HepG2 (cell line): ENCODE data around the gene DSTN. TPM values are rescaled to one million over a fixed set of nuclear protein-coding genes. Genes with fewer than 3 reads are reported as not detected.

Experiments
- ATAC-seq: fragments of 200-7000 bp; cut with Tn5 transposase; 3 replicates; pipeline ENCODE4 v1.9.1; 2020; ENCODE audit warnings: mild to moderate bottlenecking, moderate library complexity
- BruUV-seq: library from RNA; stranded (reverse); fragments of 400-500 nt; replicated peaks from 2 replicates; lab custom pipeline; 2021; lab: Mats Ljungman, UMichigan
- CTCF ChIA-PET: fragments of 300-600 bp; formaldehyde crosslinking; extraction: SDS; loops from one replicate; lab custom pipeline; 2021; ENCODE audit warnings: low total read pairs, inconsistent platforms, low intra/inter-chr PET ratio; lab: Yijun Ruan, JAX
- POLR2A ChIA-PET: fragments of 350-600 bp; sonication (Branson Sonifier 250); formaldehyde crosslinking; loops from one replicate; lab custom pipeline; 2020; ENCODE audit warnings: antibody characterized with exemption, inconsistent platforms; lab: Yijun Ruan, JAX
- DNase-seq: peaks from one replicate; pipeline ENCODE4 v3.0.0-alpha.2; 2015; ENCODE audit warnings: low spot score
- FAIRE-seq: peaks from 3 replicates; lab custom pipeline; 2011; peaks lifted over from hg19 to GRCh38; lab: Jason Lieb, UNC
- H2AFZ ChIP-seq: one replicate; pipeline ENCODE4 v1.6.1; 2011; ENCODE audit warnings: low read length, inconsistent platforms
- H3K27ac ChIP-seq: fragments of 300-600 bp; 3 replicates; pipeline ENCODE4 v1.8.0; 2011; ENCODE audit warnings: mixed run types, mild to moderate bottlenecking, mixed read lengths, low read length, inconsistent platforms; ENCODE audit not compliant: insufficient read depth; ENCODE audit errors: extremely low read length
- H3K27me3 ChIP-seq, 2 experiments: fragments of 200-600 bp in 1 of 2; 2 replicates in 1 of 2; 3 replicates in 1 of 2; pipeline versions ENCODE4 v1.6.0 to v1.8.0; 2011; ENCODE audit warnings: low read length in 2 of 2, mild to moderate bottlenecking in 2 of 2, moderate library complexity in 2 of 2, inconsistent platforms in 1 of 2; ENCODE audit not compliant: insufficient read depth in 2 of 2, control insufficient read depth in 1 of 2
- H3K36me3 ChIP-seq, 2 experiments: fragments of 200-600 bp in 1 of 2; replicated peaks in 1 of 2; 2 replicates in 1 of 2; 3 replicates in 1 of 2; pipeline versions ENCODE4 v1.5.1 to v1.8.0; 2011; ENCODE audit warnings: low read length in 2 of 2, inconsistent platforms in 1 of 2; ENCODE audit not compliant: insufficient read depth in 2 of 2, control insufficient read depth in 1 of 2
- H3K4me1 ChIP-seq: 2 replicates; pipeline ENCODE4 v1.5.1; 2012; ENCODE audit warnings: low read length, inconsistent platforms; ENCODE audit not compliant: insufficient read depth
- H3K4me2 ChIP-seq: 2 replicates; pipeline ENCODE4 v1.6.0; 2011; ENCODE audit warnings: low read depth, low read length, inconsistent platforms
- H3K4me3 ChIP-seq, 3 experiments: fragments of 200-600 bp in 1 of 3; sonication (generic), shearing (Covaris generic) in 1 of 3; replicated peaks in 1 of 3; 2 replicates each; pipeline ENCODE4 v1.5.1; 2011 to 2016; ENCODE audit warnings: low read length in 3 of 3, inconsistent platforms in 2 of 3, low read depth in 2 of 3, mild to moderate bottlenecking in 2 of 3, control low read depth in 1 of 3, mixed read lengths in 1 of 3; ENCODE audit not compliant: insufficient read depth in 1 of 3
- H3K79me2 ChIP-seq: one replicate; pipeline ENCODE4 v1.6.1; 2011; ENCODE audit warnings: low read length, inconsistent platforms; ENCODE audit not compliant: insufficient read depth
- H3K9ac ChIP-seq: 2 replicates; pipeline ENCODE4 v1.6.0; 2011; ENCODE audit warnings: mild to moderate bottlenecking, low read depth, low read length, inconsistent platforms; ENCODE audit not compliant: insufficient read depth
- H3K9me3 ChIP-seq: 2 replicates; pipeline ENCODE4 v1.5.1; 2012; ENCODE audit warnings: mild to moderate bottlenecking, low read length
- H4K20me1 ChIP-seq: 2 replicates; pipeline ENCODE4 v1.6.0; 2011; ENCODE audit warnings: inconsistent platforms, mild to moderate bottlenecking, low read length, moderate library complexity; ENCODE audit not compliant: insufficient read depth
- ISX ChIP-seq: sonication (generic); formaldehyde crosslinking; conservative IDR thresholded peaks from 2 replicates; pipeline ENCODE4 v1.5.0; 2020; ENCODE audit warnings: missing genetic modification reagents
- MTA3 ChIP-seq: sonication (generic); formaldehyde crosslinking; IDR thresholded peaks from 2 replicates; pipeline ENCODE4 v1.4.0; 2020; ENCODE audit warnings: missing genetic modification reagents
- PHF8 ChIP-seq: sonication (generic); formaldehyde crosslinking; IDR thresholded peaks from 2 replicates; pipeline ENCODE4 v1.5.0; 2020; ENCODE audit warnings: missing genetic modification reagents
- REPIN1 ChIP-seq: sonication (generic); formaldehyde crosslinking; IDR thresholded peaks from 2 replicates; pipeline ENCODE4 v1.8.0; 2022; ENCODE audit warnings: missing genetic modification reagents, low read depth, mild to moderate bottlenecking, borderline replicate concordance
- ZBTB3 ChIP-seq: sonication (generic); formaldehyde crosslinking; IDR thresholded peaks from 2 replicates; pipeline ENCODE4 v1.4.0; 2020; ENCODE audit warnings: low read depth, mild to moderate bottlenecking, moderate library complexity, missing genetic modification reagents, borderline replicate concordance
- ZNF34 ChIP-seq: sonication (generic); formaldehyde crosslinking; IDR thresholded peaks from 2 replicates; pipeline ENCODE4 v1.4.0; 2020; ENCODE audit warnings: mild to moderate bottlenecking, missing genetic modification reagents, borderline replicate concordance
- ZNF550 ChIP-seq: sonication (generic); formaldehyde crosslinking; IDR thresholded peaks from 2 replicates; pipeline ENCODE4 v1.4.0; 2020; ENCODE audit warnings: mild to moderate bottlenecking, missing genetic modification reagents, borderline replicate concordance
- ZNF614 ChIP-seq: IDR thresholded peaks from 2 replicates; pipeline ENCODE4 v1.6.1; 2018; ENCODE audit warnings: missing biosample characterization, missing genetic modification reagents, inconsistent platforms, borderline replicate concordance
- ZNF7 ChIP-seq: IDR thresholded peaks from 2 replicates; pipeline ENCODE4 v1.6.1; 2016; ENCODE audit warnings: missing biosample characterization, missing genetic modification reagents
- ZNF775 ChIP-seq: sonication (generic); formaldehyde crosslinking; IDR thresholded peaks from 2 replicates; pipeline ENCODE4 v1.4.0; 2020; ENCODE audit warnings: missing genetic modification reagents, mild to moderate bottlenecking, moderate library complexity, borderline replicate concordance
- ZNF788 ChIP-seq: sonication (generic); formaldehyde crosslinking; IDR thresholded peaks from 2 replicates; pipeline ENCODE4 v1.5.0; 2020; ENCODE audit warnings: mild to moderate bottlenecking, missing genetic modification reagents, borderline replicate concordance
- ZSCAN30 ChIP-seq: sonication (generic); formaldehyde crosslinking; IDR thresholded peaks from 2 replicates; pipeline ENCODE4 v1.5.0; 2020; ENCODE audit warnings: mild to moderate bottlenecking, missing genetic modification reagents
- WGBS: methylation state at CpG from one replicate; pipeline ENCODE4 v1.1.6; 2017; ENCODE audit warnings: low lambda C conversion rate; 5-methylcytosine and 5-hydroxymethylcytosine counted together
- in situ Hi-C: cut with HindIII; loops from 2 replicates; pipeline ENCODE4 v1.10.0; 2017; ENCODE audit warnings: low pct_unique_long_range_greater_than_20kb; ENCODE audit not compliant: extremely low pct_ligation_motif_present
- intact Hi-C: fragments of 100-400 bp; cut with micrococcal nuclease; formaldehyde crosslinking; loops from one replicate; pipeline ENCODE4 v1.10.0; 2022; ENCODE audit not compliant: unreplicated experiment
- polyA plus RNA-seq, 8 experiments: library from polyadenylated mRNA; depleted of rRNA in 3 of 8; stranded (reverse) in 7 of 8; unstranded in 1 of 8; fragments of >200 nt; fragmentation: Illumina TruSeq in 4 of 8; extraction: Trizol in 4 of 8; gene quantifications; 2 replicates each; pipeline versions ENCODE4 v1.2.1 to v1.2.3, GENCODE V29; 2011 to 2016; ENCODE audit warnings: low read depth in 4 of 8, missing spikeins in 1 of 8, mixed read lengths in 1 of 8; ENCODE audit not compliant: insufficient read depth in 1 of 8
- total RNA-seq, 5 experiments: library from RNA; depleted of rRNA; stranded (reverse); fragments of >200 nt; fragmentation: Illumina TruSeq; extraction: Trizol; gene quantifications; 2 replicates each; pipeline ENCODE4 v1.2.3, GENCODE V29; 2016; ENCODE audit warnings: low read depth in 1 of 5
- TF ChIP-seq, protein P1 (sequence below): IDR thresholded peaks from 2 replicates; pipeline ENCODE4 v1.6.1; 2016; ENCODE audit warnings: low read depth
- TF ChIP-seq, protein P2 (sequence below): sonication (generic); formaldehyde crosslinking; IDR thresholded peaks from 2 replicates; pipeline ENCODE4 v1.8.1; 2023; ENCODE audit warnings: missing genetic modification reagents, mild to moderate bottlenecking, borderline replicate concordance
- TF ChIP-seq, protein P3 (sequence below): IDR thresholded peaks from 2 replicates; pipeline ENCODE4 v1.6.1; 2016

Gene DSTN
- total and polyA plus RNA-seq, 2 of the 13 experiments (the other 11 are each of a cell fraction or from before 2014, with no cell fraction given), result 27.6 to 106 TPM

DNA sequence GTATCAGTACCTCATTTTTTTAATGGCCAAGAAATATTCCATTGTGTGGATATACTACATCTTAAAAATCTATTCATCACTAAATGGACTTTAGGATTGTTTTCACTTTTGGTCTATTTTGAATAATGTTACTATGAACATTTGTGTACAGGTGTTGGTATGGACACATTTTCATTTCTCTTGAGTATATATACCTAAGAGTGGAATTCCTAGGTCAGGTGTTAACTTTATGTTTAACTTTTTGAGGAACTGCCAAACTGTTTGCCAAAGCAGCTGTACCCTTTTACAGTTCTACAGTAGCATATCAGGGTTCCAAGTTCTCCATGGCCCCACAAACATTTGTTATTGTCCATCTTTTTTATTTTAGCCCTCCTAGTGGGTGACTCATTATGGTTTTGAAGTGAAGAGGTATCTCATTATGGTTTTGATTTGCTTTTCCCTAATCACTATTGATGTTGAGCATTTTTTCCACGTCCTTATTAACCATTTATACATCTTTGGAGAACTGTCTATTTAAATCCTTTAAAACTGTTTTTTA is 28.2 kb downstream of the DSTN start:
- ATAC-seq, result no peak

DNA sequence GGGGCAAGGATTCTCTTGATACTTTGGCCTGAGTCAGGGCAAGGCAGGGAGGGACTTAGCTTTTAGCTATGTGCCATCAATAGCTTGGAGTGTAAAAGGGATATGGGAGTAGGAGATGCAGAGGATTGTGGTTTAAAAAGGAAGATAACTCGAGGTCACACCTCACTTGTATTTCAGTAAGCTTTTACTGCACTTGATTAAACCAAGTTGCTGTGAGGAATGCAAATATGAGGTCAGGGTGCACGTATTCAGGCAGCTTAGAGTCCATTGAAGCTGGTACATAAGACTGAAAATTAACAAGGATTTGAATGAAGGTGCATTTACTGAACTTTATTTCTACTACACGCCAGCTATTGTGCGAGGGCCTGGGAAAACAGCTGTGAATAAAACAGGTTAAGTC is 32.1 kb downstream of the DSTN start:
- intact Hi-C loops, result no loop called here
- WGBS, result 84% methylated on average over 4 of the region's 4 CpGs
- no peak for DNase-seq
- Histone ChIP-seq H3K36me3 (peaks cover 2 to 11% of the 10 kb centered on the region in 2 experiments; a peak in 1 of 5 replicates), H3K4me2 (no peak overlapping the region), H3K4me3 (no peak overlapping the region), H3K9me3 (peaks cover 7% of the 10 kb centered on the region; the same call in 1 of the 2 replicates), H4K20me1 (peaks cover 4% of the 10 kb centered on the region; the same call in 1 of the 2 replicates), H3K79me2 (peaks cover 24% of the 10 kb centered on the region), H3K4me1 (peaks cover 35% of the 10 kb centered on the region), H3K9ac (no peak overlapping the region), H3K27me3 (no peaks in the 10 kb centered on the region), H3K27ac (no peak overlapping the region), H2AFZ (no peak overlapping the region)
- ChIA-PET CTCF (interaction anchor here (3.8 kb wide), 1 partner anchor 65 kb away, joined by 14 read pairs; no protein-coding TSS in a partner anchor), POLR2A (interaction anchor here (1.0 to 1.7 kb wide), 2 partner anchors 11 to 32 kb away, joined by 3 to 4 read pairs; partner anchors contain the start of gene DSTN)
- no peak for FAIRE-seq
- no peak for ATAC-seq
- BruUV-seq, result no TSS peak
- in situ Hi-C loops, result no loop called here
- no peak for TF ChIP-seq MTA3 (CRISPR knock-in tag)
- no peak for TF ChIP-seq ZNF614
- TF ChIP-seq REPIN1, result no peak
- no peak for TF ChIP-seq ISX (CRISPR knock-in tag)
- no peak for TF ChIP-seq ZNF550
- TF ChIP-seq ZNF775 (CRISPR knock-in tag), result no peak
- TF ChIP-seq ZNF788, result no peak
- TF ChIP-seq ZBTB3, result no peak
- no peak for TF ChIP-seq ZNF34 (CRISPR knock-in tag)
- TF ChIP-seq, protein P1, sequence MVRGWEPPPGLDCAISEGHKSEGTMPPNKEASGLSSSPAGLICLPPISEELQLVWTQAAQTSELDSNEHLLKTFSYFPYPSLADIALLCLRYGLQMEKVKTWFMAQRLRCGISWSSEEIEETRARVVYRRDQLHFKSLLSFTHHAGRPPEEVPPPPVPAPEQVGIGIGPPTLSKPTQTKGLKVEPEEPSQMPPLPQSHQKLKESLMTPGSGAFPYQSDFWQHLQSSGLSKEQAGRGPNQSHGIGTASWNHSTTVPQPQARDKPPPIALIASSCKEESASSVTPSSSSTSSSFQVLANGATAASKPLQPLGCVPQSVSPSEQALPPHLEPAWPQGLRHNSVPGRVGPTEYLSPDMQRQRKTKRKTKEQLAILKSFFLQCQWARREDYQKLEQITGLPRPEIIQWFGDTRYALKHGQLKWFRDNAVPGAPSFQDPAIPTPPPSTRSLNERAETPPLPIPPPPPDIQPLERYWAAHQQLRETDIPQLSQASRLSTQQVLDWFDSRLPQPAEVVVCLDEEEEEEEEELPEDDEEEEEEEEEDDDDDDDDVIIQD (CRISPR knock-in tag), result no peak
- TF ChIP-seq PHF8 (CRISPR knock-in tag), result no peak
- TF ChIP-seq, protein P2, sequence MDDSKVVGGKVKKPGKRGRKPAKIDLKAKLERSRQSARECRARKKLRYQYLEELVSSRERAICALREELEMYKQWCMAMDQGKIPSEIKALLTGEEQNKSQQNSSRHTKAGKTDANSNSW (CRISPR knock-in tag), result no peak

More for the DNA sequence above, 28.2 kb downstream of the DSTN start:
- WGBS, result 94% methylated on average over 1 of the region's 1 CpG
- peaks cover 5% of the 10 kb centered on the region; the same call in 1 of the 2 replicates for H3K4me1 ChIP-seq
- TF ChIP-seq ZNF7 (0 out of 2 replicates have a peak, but pooled peaks have one; percentile 47), ZSCAN30 (CRISPR knock-in tag) (no peak)
- TF ChIP-seq, protein P3, sequence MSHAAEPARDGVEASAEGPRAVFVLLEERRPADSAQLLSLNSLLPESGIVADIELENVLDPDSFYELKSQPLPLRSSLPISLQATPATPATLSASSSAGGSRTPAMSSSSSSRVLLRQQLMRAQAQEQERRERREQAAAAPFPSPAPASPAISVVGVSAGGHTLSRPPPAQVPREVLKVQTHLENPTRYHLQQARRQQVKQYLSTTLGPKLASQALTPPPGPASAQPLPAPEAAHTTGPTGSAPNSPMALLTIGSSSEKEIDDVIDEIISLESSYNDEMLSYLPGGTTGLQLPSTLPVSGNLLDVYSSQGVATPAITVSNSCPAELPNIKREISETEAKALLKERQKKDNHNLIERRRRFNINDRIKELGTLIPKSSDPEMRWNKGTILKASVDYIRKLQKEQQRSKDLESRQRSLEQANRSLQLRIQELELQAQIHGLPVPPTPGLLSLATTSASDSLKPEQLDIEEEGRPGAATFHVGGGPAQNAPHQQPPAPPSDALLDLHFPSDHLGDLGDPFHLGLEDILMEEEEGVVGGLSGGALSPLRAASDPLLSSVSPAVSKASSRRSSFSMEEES (CRISPR knock-in tag), result no peak
- peaks cover 7% of the 10 kb centered on the region; the same call in 1 of the 2 replicates for H3K9me3 ChIP-seq
- no peak overlapping the region for H3K27ac ChIP-seq
- no TSS peak for BruUV-seq
- POLR2A ChIA-PET, result no interaction called here
- H3K27me3 ChIP-seq, result no peaks in the 10 kb centered on the region
- no peaks in the 10 kb centered on the region for H4K20me1 ChIP-seq
- H3K9ac ChIP-seq, result no peak overlapping the region
- peaks cover 0 to 11% of the 10 kb centered on the region in 2 experiments; a peak in 1 of 5 replicates for H3K36me3 ChIP-seq
- H2AFZ ChIP-seq, result no peak overlapping the region
- peaks cover 42% of the 10 kb centered on the region for H3K79me2 ChIP-seq
- intact Hi-C loops (no loop called here), in situ Hi-C loops (no loop called here)
- FAIRE-seq, result no peak
- no peak overlapping the region for H3K4me3 ChIP-seq
- no peak overlapping the region for H3K4me2 ChIP-seq
- no peak for DNase-seq
- CTCF ChIA-PET, result no interaction called here
